Stimulated activated CD4-positive, alpha-beta T cell treated with anti-CD3 and anti-CD28 coated beads, Interleukin-4, amount 100 ng/mL, for 4 hours (primary cell): ENCODE results near the gene TMSB10.
"Not testable (repeated sequence)": the region's sequence is repeated elsewhere in the genome, so short reads cannot be mapped to it uniquely, and the experiment has no call there.

Experiments used
- DNase-seq, 2 experiments: peaks; one replicate each; pipeline ENCODE4 v3.0.0-alpha.2; 2020

The TMSB10 gene

GRCh38 chr2:84905181-84906107 is at the start of gene TMSB10:
Gene TMSB10, plus strand, starts transcription at chr2:84905656.
- DNase-seq = peak; percentile 84 to 88

- DNase-seq = no peak
These were observed 49.7 kb upstream of the TMSB10 start for GRCh38 chr2:84855731-84856130.

- no peak for DNase-seq
These were observed 48.7 kb upstream of the TMSB10 start for GRCh38 chr2:84856787-84857186.

- DNase-seq = no peak
These were observed 47.9 kb upstream of the TMSB10 start for GRCh38 chr2:84857566-84857965.

GRCh38 chr2:84858123-84858522 is 47.3 kb upstream of the TMSB10 start:
- no peak for DNase-seq

GRCh38 chr2:84858937-84859336 is 46.5 kb upstream of the TMSB10 start:
- no peak for DNase-seq

- no peak for DNase-seq
These were observed 43.9 kb upstream of the TMSB10 start for GRCh38 chr2:84861539-84861938.

GRCh38 chr2:84862006-84862405 is 43.5 kb upstream of the TMSB10 start:
- no peak for DNase-seq

- DNase-seq = no peak
These were observed 40.2 kb upstream of the TMSB10 start for GRCh38 chr2:84865181-84865783.

- DNase-seq = no peak
These were observed 39.3 kb upstream of the TMSB10 start for GRCh38 chr2:84866122-84866521.

- not testable (repeated sequence) for DNase-seq
These were observed 37.1 kb upstream of the TMSB10 start for GRCh38 chr2:84868327-84868726.

- DNase-seq = no peak
These were observed 35.1 kb upstream of the TMSB10 start for GRCh38 chr2:84870306-84870705.

- not testable (repeated sequence) for DNase-seq
These were observed 32.8 kb upstream of the TMSB10 start for GRCh38 chr2:84872691-84873090.

- no peak for DNase-seq
These were observed 32.1 kb upstream of the TMSB10 start for GRCh38 chr2:84873350-84873749.

- DNase-seq = peak in 1 of 2 experiments; percentile 50
These were observed 30.9 kb upstream of the TMSB10 start for GRCh38 chr2:84874381-84875212.

- DNase-seq = no peak
These were observed 30.3 kb upstream of the TMSB10 start for GRCh38 chr2:84875213-84875560.

- not testable (repeated sequence) for DNase-seq
These were observed 29.8 kb upstream of the TMSB10 start for GRCh38 chr2:84875619-84876018.

- no peak for DNase-seq
These were observed 29.1 kb upstream of the TMSB10 start for GRCh38 chr2:84876369-84876768.

- no peak for DNase-seq
These were observed 27.0 kb upstream of the TMSB10 start for GRCh38 chr2:84878459-84878858.

- no peak for DNase-seq
These were observed 26.4 kb upstream of the TMSB10 start for GRCh38 chr2:84878896-84879583.

GRCh38 chr2:84879584-84880394 is 25.7 kb upstream of the TMSB10 start:
- no peak for DNase-seq

- DNase-seq = no peak
These were observed 25.1 kb upstream of the TMSB10 start for GRCh38 chr2:84880395-84880644.
